T1000 (cell line): ENCODE measurements around the gene SERPIND1.
"Not testable (repeated sequence)": the region's sequence is repeated elsewhere in the genome, so short reads cannot be mapped to it uniquely, and the experiment has no call there.

Source experiments
- DNase-seq: peaks from one replicate; lab custom pipeline; 2025; ENCODE audit warnings: mixed read lengths; lab: John Stamatoyannopoulos, UW

The SERPIND1 gene

DNA sequence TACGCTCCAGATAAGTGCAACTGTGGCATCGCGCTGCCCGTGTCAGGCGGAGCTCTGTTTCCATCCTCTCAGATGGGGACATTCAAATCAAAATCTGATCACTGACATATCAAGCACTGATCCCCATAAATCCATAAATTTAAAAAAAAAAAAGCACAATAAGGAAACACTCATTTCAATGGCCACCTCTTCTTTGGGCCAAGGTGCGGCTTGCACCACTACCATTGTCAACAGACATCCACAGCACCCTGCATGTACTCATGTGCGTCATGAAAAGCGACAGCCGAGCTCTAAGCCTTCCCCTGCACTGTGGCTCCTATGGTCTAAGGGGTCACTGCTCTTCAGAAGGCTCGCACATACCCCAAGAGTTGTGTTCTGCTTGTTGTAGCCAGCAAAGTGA lies 26.7 kb upstream of the SERPIND1 start:
- no peak for DNase-seq

GRCh38 chr22:20748082-20748481 lies 25.8 kb upstream of the SERPIND1 start:
- DNase-seq = no peak

GRCh38 chr22:20748731-20749428 lies 25.0 kb upstream of the SERPIND1 start:
- no peak for DNase-seq

GRCh38 chr22:20749453-20749852 lies 24.5 kb upstream of the SERPIND1 start:
- no peak for DNase-seq

- peak; percentile 69 for DNase-seq
These were observed 23.3 kb upstream of the SERPIND1 start for GRCh38 chr22:20750461-20751184.

DNA sequence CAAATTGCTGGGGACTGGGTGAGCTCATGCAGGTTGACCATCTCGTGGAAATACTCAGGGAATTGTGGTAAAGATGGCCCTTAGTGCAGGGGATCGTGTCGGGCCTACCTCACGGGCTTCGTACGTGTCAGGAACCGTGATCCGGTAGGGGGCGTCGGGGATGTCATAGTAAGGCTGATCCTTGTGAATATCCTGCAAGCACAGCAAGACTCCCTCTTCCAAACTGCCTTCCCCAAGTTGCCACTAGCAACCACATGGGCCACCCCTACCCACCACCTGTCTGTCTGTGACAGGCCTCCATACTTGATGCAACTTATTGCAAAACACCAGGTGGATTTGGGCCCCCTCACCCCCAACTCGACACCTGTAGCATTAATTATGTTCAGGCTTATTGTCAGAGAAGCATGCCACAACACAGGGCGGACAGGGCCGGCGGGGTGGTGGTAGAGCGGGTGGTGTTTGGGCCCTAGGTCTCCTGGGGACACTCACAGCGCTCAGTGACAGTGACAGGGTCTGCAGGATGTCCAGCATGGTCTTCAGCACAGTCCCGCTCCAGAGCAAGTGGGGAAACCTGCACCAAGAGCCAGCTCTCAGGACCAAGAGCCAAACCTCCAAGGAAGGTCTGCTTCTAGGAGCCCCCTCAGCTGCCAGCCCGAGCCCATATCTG lies 22.6 kb upstream of the SERPIND1 start:
- DNase-seq = no peak

- no peak for DNase-seq
These were observed 21.7 kb upstream of the SERPIND1 start for GRCh38 chr22:20752104-20752741.

DNA sequence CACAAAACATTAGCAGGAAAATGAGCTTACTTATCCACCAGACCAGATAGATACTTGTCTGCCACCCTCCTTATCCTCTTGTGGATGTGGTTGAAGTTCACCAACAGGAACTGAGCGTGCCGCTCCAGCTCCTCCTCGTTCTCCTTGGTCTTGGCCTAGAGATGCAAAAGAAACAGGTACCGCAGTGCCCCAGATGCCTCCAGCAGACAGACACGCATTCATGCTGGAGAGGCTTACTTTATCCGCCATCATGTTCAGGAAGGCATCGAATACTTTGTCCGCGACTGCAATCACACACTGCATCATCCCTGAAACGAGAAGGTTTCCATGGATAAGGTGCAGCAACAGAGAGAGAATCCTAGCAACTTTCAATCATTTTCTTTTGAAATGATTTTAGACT lies 21.0 kb upstream of the SERPIND1 start:
- no peak for DNase-seq

GRCh38 chr22:20756846-20757245 lies 17.1 kb upstream of the SERPIND1 start:
- no peak for DNase-seq

DNA sequence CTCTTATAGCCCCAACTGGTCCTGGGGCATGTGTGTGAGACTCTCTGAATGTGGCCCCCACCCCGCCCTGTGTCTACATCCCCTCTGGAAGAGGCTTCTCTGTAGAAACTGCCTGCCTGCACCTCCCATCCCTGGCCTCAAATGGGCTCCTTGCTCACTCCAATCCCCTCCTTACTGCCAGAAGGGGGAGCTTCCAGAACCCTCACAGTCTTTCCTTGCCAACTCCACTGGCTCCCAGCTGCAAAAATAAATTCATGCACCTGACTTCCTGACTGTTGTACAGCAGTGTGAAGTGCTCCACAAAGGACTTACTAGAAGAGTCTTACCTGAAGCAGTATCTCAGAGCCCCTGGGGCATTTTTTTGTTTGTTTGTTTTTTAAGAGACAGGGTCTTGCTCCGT lies 15.2 kb upstream of the SERPIND1 start:
- no peak for DNase-seq

DNA sequence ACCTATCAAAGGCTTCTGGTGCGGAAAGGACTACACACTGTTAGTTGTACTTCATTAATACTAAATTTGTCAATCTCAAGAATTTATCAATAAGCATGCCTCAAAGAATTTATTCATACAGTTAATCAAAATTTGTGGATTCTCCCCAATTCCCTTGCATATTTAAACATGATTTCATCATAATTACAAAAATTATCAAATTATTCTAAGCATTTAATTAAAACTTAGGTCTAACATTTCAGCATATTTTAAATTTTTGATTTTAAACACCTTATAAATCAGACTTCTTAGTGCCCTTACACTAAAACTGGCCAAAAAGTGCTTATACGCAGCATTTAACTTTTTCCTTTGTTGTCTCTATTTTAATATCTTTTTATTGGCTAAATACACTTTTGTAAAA lies 13.8 kb upstream of the SERPIND1 start:
- DNase-seq = no peak

GRCh38 chr22:20761536-20761935 lies 12.4 kb upstream of the SERPIND1 start:
- no peak for DNase-seq

GRCh38 chr22:20762233-20762796 lies 11.6 kb upstream of the SERPIND1 start:
- DNase-seq = no peak

DNA sequence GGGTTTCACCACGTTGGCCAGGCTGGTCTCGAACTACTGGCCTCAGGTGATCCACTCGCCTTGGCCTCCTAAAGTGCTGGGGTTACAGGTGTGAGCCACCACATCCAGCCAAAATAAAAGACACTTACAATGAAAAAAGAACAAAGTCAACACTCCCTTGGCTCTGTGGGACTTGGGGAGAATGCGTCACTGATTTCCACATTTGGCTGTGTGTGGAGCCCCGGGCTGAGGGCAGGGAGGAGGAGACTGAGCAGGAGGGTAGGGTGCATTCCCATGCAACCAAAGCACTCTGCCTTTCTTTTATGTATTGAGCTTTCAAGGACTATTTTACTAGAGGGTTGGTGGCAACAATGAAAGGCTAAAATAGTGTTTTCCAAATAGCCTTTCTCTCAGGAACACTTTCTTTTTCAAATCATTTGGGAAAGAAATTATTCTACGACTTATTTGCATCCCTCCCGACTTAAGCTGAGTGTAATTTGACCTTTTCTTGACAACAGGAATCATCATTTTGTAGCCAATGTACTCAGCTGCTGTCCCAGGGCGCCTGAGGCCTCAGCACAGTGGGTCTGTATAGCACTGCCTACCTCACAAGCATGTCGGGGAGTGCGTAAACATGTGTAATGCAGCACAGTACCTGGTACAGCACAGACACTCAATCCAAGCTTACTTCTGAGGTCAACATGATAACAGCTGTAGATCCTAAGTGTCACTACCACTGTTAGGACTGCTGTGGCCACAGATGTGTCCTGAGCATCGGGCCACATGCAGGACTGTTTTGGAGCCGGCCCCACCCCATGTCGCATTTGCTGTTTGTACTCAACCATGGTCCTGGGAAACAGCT lies 10.1 kb upstream of the SERPIND1 start:
- no peak for DNase-seq

GRCh38 chr22:20764471-20764720 lies 9.5 kb upstream of the SERPIND1 start:
- no peak for DNase-seq

DNA sequence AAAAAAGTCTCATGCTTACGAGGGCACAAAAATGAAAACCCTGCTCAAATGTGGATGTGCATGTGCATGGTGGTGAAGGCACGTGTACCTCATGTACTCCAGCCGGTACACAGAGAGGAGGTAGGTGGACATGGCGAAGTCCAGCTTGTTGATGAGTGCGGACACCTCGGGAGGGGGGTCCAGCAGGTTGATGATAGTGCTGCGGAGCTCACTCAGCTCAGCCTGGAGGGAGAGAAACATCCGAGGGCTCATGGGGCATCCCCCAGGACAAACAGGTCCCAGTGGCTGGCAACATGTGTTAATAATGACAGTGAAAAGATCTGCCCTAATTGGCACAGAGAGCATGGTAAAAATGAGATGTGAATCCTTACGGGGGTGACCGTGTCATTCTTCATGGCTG lies 9.2 kb upstream of the SERPIND1 start:
- DNase-seq = no peak

DNA sequence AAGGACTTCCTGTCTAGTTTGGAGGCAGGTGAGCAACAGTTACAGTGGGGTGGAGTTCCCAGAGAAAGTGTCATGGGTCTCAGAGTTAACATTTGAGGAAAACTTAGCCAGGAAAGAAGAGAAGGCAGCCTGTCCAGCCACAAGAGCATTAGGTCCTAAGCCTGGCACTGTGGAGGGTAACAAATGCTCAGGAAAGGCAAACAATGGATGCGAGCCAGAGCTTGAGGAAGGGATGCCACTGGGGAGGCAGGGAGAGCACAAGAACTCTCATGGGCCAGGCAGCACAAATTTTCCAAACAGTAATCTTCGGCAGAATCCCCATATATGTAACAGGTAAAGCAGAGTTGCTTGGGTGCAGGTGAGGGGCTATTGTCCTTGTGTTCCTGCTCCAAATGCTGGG lies 8.0 kb upstream of the SERPIND1 start:
- no peak for DNase-seq

GRCh38 chr22:20766530-20766929 lies 7.4 kb upstream of the SERPIND1 start:
- no peak for DNase-seq

DNA sequence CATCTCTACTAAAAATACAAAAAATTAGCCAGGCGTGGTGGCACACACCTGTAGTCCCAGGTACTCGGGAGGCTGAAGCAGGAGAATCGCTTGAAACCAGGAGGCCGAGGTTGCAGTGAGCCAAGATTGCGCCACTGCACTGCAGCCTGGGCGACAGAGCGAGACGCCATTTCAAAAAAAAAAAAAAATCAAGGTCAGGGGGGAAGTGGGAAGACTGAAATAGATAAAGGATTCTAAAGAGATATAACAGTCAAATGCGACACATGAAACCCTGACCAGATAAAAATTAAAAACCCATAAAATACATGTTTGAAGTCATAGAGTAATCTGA lies 4.5 kb upstream of the SERPIND1 start:
- DNase-seq = not testable (repeated sequence)

GRCh38 chr22:20771918-20772625 lies 1.8 kb upstream of the SERPIND1 start:
- DNase-seq = no peak

GRCh38 chr22:20774882-20775281 lies 969 bp downstream of the SERPIND1 start:
- DNase-seq = no peak
